Measurements from ENCODE around the gene LAMC1.

DNA sequence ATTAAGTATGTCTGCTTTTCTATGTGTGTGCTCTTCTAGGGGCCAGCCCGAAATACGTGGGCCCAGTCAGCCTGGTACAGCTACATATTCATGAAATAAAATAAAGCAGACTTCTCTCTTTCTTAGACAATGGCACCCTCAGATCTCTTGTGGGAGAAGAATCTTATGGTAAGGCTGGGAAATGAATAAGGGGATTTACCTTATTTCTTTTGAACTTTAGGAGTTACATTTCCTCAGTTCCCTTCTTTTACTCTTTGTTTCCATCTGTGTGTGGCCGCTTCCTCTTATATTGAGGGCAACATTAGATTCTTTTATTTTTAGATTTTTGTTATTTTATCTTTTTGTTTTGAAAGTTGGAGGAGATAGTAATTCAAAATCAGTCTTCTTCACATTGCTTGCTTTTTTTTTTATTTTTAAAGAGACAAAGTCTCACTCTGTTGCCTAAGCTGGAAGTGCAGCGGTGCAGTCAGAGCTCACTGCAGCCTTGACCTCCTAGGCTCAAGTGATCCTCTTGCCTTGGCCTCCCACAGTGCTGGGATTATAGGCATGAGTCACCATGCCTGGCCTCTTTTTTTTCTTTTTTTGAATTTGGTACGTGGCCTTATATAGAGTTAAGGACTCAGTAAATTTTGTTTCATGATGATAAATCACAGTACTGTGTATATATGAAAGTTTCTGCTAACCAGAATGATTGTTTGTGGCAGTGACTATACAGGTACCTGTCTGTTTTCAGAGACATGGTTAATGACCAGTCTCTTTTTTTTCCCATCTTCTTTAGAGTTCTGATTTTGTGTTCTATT lies 9.1 kb downstream of the LAMC1 start:
- TF ChIP-seq CTCF (IDR thresholded peaks at IDR 0.05): no peak
- no peak for TF ChIP-seq POLR2A (IDR thresholded peaks at IDR 0.05)
- TF ChIP-seq EP300 (IDR thresholded peaks at IDR 0.05): no peak
- no peak for TF ChIP-seq POLR2AphosphoS5 (IDR thresholded peaks at IDR 0.05)
